Stimulated activated memory B cell treated with anti-CD40 and anti-IgM and Interleukin-4, amounts not matched to agents 10 μg/mL and 1 μg/mL and 100 μg/mL, for 72 hours (primary cell): Measurements from ENCODE around the gene AP3S2.

Experiments used
- ATAC-seq: fragments of 150-1000 bp; cut with Tn5 transposase; 2 replicates; pipeline ENCODE4 v1.10.0; 2021
- H3K27ac Mint-ChIP-seq: one replicate; pipeline ENCODE4 v1.8.0; 2022; ENCODE audit warnings: mild to moderate bottlenecking, mixed read lengths
- H3K27me3 Mint-ChIP-seq: one replicate; pipeline ENCODE4 v1.8.0; 2022; ENCODE audit warnings: mixed read lengths
- H3K36me3 Mint-ChIP-seq: one replicate; pipeline ENCODE4 v1.8.0; 2022; ENCODE audit warnings: mixed read lengths
- H3K4me1 Mint-ChIP-seq: one replicate; pipeline ENCODE4 v1.8.0; 2022; ENCODE audit warnings: mixed read lengths
- H3K4me3 Mint-ChIP-seq: one replicate; pipeline ENCODE4 v1.8.0; 2022; ENCODE audit warnings: mild to moderate bottlenecking, moderate library complexity, mixed read lengths
- H3K9me3 Mint-ChIP-seq: one replicate; pipeline ENCODE4 v1.8.0; 2022; ENCODE audit warnings: mixed read lengths

AP3S2 gene

GRCh38 chr15:89809787-89810148, 84.0 kb downstream of the AP3S2 start:
- no peak overlapping the region for H3K27ac Mint-ChIP-seq
- peaks cover 14% of the 10 kb centered on the region for H3K4me1 Mint-ChIP-seq

GRCh38 chr15:89809093-89809786, 84.6 kb downstream of the AP3S2 start:
- peaks cover 27% of the 10 kb centered on the region for H3K27me3 Mint-ChIP-seq

More at GRCh38 chr15:89809787-89810148, 84.0 kb downstream of the AP3S2 start:
- no peak for ATAC-seq
- H3K4me3 Mint-ChIP-seq: no peak overlapping the region
- no peaks in the 10 kb centered on the region for H3K36me3 Mint-ChIP-seq
- H3K9me3 Mint-ChIP-seq: no peaks in the 10 kb centered on the region
- H3K27me3 Mint-ChIP-seq: peaks cover 24% of the 10 kb centered on the region

DNA sequence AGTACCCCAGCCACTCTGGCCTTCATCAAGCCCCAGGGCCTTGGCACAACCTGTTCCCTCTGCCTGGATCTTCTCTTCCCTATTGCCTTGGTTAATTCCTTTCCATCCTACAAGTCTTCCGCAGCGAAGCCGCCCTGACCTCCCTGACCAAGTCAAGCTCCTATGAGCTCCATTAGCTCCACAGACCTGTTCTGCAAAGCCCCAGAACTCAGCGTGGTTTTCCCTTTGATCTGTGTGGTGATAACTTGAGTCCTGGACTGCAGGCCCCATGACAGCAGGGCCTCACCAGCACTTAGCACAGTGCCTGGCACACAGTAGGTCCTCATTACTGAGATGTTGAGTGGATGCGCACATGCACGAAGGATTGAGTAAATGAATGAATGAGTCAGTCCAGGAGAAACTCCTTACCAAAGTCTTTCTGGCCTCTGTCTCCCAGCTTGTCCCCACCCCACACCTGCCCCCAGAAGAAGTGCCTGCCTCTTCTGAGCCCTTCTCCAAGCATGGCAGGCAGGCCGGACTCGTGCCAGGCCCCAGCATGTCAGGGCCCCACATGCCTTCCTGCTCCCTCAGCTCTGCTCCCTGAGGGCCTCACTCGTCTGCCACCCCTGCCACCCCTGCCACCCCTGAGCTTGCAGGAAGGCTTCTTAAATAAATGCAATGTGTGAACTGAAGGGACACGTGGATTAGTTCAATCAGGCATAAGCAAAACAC, 85.5 kb downstream of the AP3S2 start:
- no peak for ATAC-seq
- no peak overlapping the region for H3K4me3 Mint-ChIP-seq
- no peaks in the 10 kb centered on the region for H3K9me3 Mint-ChIP-seq
- H3K4me1 Mint-ChIP-seq: peaks cover 8% of the 10 kb centered on the region
- H3K27ac Mint-ChIP-seq: no peak overlapping the region
- peaks cover 22% of the 10 kb centered on the region for H3K27me3 Mint-ChIP-seq
- no peaks in the 10 kb centered on the region for H3K36me3 Mint-ChIP-seq

More at GRCh38 chr15:89809093-89809786, 84.6 kb downstream of the AP3S2 start:
- no peak overlapping the region for H3K4me3 Mint-ChIP-seq
- no peak overlapping the region for H3K27ac Mint-ChIP-seq
- no peaks in the 10 kb centered on the region for H3K36me3 Mint-ChIP-seq
- no peaks in the 10 kb centered on the region for H3K9me3 Mint-ChIP-seq
- H3K4me1 Mint-ChIP-seq: peaks cover 14% of the 10 kb centered on the region
- ATAC-seq: no peak

GRCh38 chr15:89807689-89808088, 86.1 kb downstream of the AP3S2 start:
- Mint-ChIP-seq H3K4me1 (peaks cover 8% of the 10 kb centered on the region), H3K27me3 (peaks cover 21% of the 10 kb centered on the region), H3K36me3 (no peaks in the 10 kb centered on the region), H3K27ac (no peak overlapping the region), H3K4me3 (no peak overlapping the region), H3K9me3 (no peaks in the 10 kb centered on the region)
- ATAC-seq: no peak

DNA sequence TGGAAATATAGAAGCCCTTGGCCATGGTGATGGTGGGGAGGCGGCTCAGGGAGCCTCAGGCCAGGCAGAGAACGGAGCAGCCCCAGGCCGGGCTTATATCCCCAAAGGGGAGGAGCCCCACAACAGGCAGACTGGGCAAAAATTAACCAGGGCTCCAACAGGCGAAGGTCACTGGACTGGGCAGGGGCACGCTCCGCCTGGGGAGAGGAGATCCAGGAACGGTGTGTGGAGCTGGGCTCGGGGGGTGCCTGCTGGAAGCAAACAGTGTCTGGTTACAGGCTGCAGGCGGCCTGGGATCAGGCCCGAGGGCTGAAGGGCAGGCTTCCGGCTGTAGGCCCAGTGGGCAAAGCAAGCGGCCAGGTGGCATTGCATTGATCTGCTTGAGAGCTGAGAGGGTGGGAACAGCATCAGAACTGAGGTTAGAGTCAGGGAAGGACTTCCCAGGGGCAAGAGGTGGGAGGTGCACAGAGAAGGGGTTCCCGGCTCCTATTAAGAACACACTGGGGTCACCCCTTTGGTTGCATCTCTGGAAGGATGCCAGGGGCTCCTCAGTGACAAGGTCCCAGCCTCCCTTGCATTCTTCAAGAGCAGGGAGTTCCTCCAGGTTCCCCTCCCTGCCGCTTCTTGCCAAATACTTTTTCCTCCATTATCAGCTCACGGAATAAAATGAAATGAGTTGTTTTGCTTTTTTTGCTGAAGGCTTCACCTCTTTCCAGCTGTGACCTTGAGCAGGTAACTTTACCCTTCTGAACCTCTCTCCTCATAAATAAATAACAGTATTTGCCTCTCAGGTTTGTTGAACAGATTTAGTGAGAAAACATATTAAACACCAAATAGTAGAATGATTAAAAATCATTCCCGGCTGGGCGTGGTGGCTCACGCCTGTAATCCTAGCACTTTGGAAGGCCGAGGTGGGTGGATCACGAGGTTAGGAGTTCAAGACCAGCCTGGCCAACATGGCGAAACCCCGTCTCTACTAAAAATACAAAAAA, 86.9 kb downstream of the AP3S2 start:
- H3K36me3 Mint-ChIP-seq: no peaks in the 10 kb centered on the region
- no peaks in the 10 kb centered on the region for H3K9me3 Mint-ChIP-seq
- no peaks in the 10 kb centered on the region for H3K4me1 Mint-ChIP-seq
- peaks cover 24% of the 10 kb centered on the region for H3K27me3 Mint-ChIP-seq
- no peak overlapping the region for H3K4me3 Mint-ChIP-seq
- no peak overlapping the region for H3K27ac Mint-ChIP-seq
- no peak for ATAC-seq

GRCh38 chr15:89806210-89806558, 87.6 kb downstream of the AP3S2 start:
- ATAC-seq: no peak
- H3K36me3 Mint-ChIP-seq: no peaks in the 10 kb centered on the region
- no peaks in the 10 kb centered on the region for H3K9me3 Mint-ChIP-seq
- H3K4me3 Mint-ChIP-seq: no peak overlapping the region
- no peak overlapping the region for H3K27ac Mint-ChIP-seq
- H3K4me1 Mint-ChIP-seq: no peaks in the 10 kb centered on the region
- H3K27me3 Mint-ChIP-seq: peaks cover 29% of the 10 kb centered on the region

DNA sequence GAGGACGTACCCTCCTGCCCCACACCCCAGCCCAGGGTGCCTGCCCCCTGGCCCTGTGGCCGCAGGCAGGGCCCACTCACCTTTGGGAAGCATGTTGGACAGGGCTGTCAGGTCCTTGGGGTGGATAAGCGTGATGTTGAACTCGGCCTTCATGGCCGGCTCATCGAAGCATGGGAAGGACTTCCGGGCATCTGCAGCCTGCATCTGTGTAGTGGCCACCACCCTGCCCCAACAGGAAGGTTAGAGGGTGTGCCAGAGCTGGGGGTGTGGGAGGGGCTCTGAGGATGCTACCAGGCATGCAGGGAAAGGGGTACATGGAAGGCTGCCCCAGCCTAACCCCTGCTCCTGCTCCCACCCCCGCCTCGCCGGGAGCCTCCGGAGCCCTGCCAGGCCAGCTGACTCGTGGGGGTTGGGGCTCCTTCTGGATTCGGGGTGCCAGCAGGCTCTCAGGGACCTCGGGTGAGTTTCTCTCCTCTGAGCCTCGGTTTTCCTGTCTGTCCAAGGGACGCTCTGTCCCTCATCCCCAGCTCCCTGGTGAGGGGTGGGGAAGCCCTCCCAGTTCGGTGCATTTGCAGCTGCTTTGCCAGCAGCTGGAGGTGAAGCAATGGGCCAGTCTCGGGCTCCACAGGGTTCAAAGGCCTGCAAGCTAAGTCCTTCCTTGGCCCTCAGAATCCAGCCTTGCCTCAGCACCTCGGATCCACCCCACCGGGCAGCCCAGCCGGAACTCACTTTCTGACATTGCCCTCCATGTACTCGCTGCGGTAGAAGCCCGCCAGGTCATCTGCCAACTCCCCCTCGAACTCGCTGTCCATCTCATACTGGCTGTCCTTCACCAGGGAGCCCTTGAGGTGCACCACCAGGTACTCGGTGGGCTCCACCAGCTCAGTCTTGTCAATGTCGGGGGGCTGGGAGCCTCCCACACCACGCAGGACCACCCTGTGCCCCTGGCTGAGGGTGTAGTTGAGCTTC, 88.3 kb downstream of the AP3S2 start:
- no peak for ATAC-seq
- no peaks in the 10 kb centered on the region for H3K9me3 Mint-ChIP-seq
- no peak overlapping the region for H3K27ac Mint-ChIP-seq

DNA sequence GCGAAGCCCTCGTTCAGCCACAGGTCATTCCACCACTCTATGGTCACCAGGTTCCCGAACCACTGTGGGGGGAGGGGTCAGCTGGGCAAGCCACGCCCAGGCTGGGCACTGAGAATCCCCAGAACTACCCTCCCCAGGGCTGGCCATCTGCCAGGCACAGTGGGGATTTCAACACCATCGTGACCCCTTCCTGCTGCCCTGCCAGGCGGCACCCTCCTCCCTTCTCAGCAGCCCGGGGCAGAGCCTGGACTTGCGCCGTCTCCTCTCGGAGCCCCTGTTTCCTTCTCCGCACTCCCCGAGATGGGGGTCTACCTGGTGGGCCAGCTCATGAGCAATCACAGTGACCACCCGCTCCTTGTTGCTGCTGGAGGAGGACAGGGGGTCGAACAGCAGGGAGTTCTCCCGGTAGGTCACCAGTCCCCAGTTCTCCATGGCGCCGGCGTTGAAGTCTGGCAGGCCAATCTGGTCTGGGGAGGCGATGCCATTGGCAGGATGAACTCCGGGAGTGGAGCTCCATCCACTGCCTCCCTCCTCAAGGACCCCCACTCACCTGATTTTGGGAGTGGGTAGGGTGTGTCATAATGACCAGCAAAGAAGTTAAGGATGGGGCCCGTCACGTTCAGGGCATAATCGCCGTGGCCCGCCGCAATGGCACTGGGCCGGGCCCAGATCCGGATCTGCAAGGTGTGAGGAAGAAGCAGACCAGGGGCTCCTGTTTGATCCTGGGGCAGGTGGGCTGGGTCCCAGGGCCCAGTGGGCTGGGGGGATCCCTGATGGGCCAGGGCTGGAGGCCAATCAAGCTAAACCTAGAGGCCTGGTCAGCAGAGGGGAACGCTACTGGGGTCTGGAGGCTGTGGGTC, 89.6 kb downstream of the AP3S2 start:
- H3K27me3 Mint-ChIP-seq: peaks cover 38% of the 10 kb centered on the region
- ATAC-seq: no peak
- H3K9me3 Mint-ChIP-seq: no peaks in the 10 kb centered on the region
- no peak overlapping the region for H3K27ac Mint-ChIP-seq
- no peaks in the 10 kb centered on the region for H3K36me3 Mint-ChIP-seq
- H3K4me3 Mint-ChIP-seq: no peak overlapping the region
- peaks cover 11% of the 10 kb centered on the region for H3K4me1 Mint-ChIP-seq

More for the DNA sequence above, 88.3 kb downstream of the AP3S2 start:
- Mint-ChIP-seq H3K4me3 (no peak overlapping the region), H3K4me1 (no peaks in the 10 kb centered on the region), H3K27me3 (peaks cover 30% of the 10 kb centered on the region), H3K36me3 (no peaks in the 10 kb centered on the region)

DNA sequence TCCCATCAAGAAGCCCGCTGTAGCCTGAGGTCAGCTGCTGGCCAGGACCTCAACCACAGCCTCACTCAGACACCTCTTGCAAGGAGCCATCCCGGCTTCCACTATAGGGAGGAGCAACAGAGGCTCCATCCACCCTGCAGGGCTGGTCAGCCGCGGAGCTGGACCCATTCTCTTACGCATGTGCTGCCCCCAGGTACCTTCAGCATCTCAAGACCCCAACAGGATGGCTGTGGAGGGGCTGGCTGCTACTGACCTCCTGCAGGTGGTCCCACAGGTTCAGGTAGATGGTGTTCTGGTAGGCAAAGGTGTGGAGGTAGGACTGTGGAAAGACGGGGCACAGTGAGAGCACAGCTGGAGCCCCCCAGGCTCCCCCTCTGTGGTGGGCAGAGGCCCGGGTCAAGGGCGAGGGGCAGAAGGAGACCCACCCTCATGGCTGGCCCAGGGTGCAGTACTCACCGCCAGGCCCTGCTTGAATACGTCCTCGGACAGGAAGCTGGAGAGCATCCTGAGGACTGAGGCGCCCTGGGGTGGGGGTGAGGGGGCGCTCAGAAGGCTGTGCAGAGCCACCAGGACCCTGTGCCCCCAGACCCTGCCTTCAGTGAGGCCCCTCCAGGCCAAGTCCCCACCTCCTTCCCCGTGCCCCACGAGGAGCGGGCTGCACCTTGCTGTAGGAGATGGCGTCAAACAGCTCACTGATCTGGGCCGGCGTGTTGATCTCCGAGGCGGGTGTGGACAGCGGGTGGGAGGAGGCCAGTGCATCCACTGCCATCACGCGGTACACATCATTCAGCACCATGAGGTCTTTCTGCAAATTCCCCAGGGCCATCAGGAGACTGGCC, 90.6 kb downstream of the AP3S2 start:
- Mint-ChIP-seq H3K36me3 (no peaks in the 10 kb centered on the region), H3K4me1 (peaks cover 11% of the 10 kb centered on the region), H3K27me3 (peaks cover 38% of the 10 kb centered on the region), H3K9me3 (no peaks in the 10 kb centered on the region), H3K4me3 (no peak overlapping the region), H3K27ac (no peak overlapping the region)
- no peak for ATAC-seq

DNA sequence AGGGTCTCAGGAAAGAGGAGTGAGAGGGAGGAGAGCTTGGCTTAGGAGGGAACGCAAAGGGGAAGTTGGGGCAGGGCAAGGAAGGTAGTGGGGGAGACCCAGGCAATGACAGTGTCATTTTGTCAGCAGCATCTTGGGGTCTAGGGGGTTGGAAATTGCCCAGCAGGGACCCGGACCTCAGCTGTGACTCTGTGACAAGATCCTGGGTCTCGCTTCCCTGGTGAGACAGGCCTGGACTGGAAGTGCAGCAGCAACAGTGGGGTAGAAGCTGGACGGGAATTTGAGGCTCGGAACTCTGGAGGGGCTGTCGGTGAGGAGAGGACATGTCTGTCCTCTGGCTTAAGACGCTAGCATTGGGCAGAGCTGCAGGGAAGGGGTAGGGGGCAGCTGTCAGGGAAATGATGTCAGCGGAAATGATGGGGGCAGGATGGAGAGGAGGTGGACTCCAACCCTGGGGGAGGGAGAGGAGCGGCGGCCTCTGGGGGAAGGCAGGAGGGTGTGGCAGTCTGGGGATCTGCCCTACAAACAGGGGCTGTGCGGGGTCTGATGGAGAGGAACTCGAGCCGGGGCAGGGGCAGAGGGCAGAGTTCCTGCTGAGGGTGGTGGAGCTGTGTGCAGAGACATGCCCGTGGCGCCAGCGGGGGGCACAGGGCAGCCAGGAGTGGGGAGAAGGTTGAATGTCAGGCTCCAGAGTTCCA, 91.4 kb downstream of the AP3S2 start:
- Mint-ChIP-seq H3K27ac (no peak overlapping the region), H3K36me3 (no peaks in the 10 kb centered on the region), H3K4me3 (no peak overlapping the region), H3K27me3 (peaks cover 38% of the 10 kb centered on the region), H3K9me3 (no peaks in the 10 kb centered on the region), H3K4me1 (peaks cover 11% of the 10 kb centered on the region)
- ATAC-seq: no peak

GRCh38 chr15:89801471-89802195, 92.2 kb downstream of the AP3S2 start:
- Mint-ChIP-seq H3K4me3 (no peak overlapping the region), H3K36me3 (no peaks in the 10 kb centered on the region), H3K27ac (no peak overlapping the region), H3K27me3 (peaks cover 38% of the 10 kb centered on the region), H3K9me3 (no peaks in the 10 kb centered on the region), H3K4me1 (peaks cover 11% of the 10 kb centered on the region)
- ATAC-seq: no peak

- no peaks in the 10 kb centered on the region for H3K9me3 Mint-ChIP-seq
- H3K36me3 Mint-ChIP-seq: no peaks in the 10 kb centered on the region
- no peak overlapping the region for H3K27ac Mint-ChIP-seq
Measured at GRCh38 chr15:89799918-89800498, 93.8 kb downstream of the AP3S2 start.

More at GRCh38 chr15:89799918-89800498, 93.8 kb downstream of the AP3S2 start:
- Mint-ChIP-seq H3K27me3 (peaks cover 36% of the 10 kb centered on the region), H3K4me3 (no peak overlapping the region), H3K4me1 (peaks cover 11% of the 10 kb centered on the region)
- no peak for ATAC-seq
